ENCODE measurements around the gene GYS1.

DNA sequence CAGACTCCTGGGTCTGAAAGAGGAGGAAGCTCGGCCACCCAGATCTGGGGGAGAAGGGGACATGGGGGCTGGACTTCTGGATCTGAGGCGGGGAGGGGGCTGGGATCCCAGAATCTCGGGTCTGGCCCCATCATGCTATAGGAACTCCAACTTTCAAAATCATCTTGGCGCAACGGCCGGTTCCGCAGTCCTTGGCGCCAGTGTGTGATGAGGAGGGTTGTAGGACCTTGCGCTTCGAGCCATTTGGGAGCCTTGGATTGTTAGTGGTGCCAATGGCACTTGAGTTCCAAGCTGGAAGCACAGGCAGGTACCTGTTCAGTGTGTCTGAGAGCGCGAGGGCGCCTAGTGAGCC lies 902 bp upstream of the GYS1 start:
- no peak for TF ChIP-seq CTCF (IDR thresholded peaks at IDR 0.05; ENCODE audit: low read depth, low read length)
- TF ChIP-seq EZH2phosphoT487 (IDR thresholded peaks at IDR 0.05; ENCODE audit: low read depth): no peak
